ENCODE data around the gene RAVER2. TPM values are rescaled to one million over a fixed set of nuclear protein-coding genes. Genes with fewer than 3 reads are reported as not detected.
A peak's percentile ranks its signal among the peaks of the same experiment; 100 is the strongest.
"Not testable (repeated sequence)": the region's sequence is repeated elsewhere in the genome, so short reads cannot be mapped to it uniquely, and the experiment has no call there.

Gene RAVER2
- polyA plus RNA-seq, 3 donors = 25.5 to 28.9 (median 27.9) TPM

DNA sequence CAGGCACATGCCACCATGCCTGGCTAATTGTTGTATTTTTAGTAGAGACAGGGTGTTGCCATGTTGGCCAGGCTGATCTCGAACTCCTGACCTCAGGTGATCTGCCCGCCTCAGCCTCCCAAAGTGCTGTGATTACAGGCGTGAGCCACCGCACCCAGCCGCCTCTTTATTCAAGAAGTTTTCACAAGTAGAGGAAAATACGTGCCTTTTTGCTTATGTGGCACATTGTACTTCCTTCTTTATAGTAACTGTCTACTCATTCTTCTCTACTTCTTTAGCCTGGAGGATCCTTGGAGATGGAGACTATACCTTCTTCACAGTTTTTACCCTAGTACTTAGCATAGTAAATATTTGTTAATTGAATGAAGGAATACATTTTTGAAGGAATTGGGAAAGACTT lies 37.2 kb downstream of the RAVER2 start:
- not testable (repeated sequence) for DNase-seq (ENCODE audit: extremely low read depth in 1 of 11, low read depth in 9 of 11, low spot score in 4 of 11)

- DNase-seq (ENCODE audit: extremely low read depth in 1 of 11, low read depth in 9 of 11, low spot score in 4 of 11) = not testable (repeated sequence)
These were observed 38.0 kb downstream of the RAVER2 start for GRCh38 chr1:64782848-64783247.

DNA sequence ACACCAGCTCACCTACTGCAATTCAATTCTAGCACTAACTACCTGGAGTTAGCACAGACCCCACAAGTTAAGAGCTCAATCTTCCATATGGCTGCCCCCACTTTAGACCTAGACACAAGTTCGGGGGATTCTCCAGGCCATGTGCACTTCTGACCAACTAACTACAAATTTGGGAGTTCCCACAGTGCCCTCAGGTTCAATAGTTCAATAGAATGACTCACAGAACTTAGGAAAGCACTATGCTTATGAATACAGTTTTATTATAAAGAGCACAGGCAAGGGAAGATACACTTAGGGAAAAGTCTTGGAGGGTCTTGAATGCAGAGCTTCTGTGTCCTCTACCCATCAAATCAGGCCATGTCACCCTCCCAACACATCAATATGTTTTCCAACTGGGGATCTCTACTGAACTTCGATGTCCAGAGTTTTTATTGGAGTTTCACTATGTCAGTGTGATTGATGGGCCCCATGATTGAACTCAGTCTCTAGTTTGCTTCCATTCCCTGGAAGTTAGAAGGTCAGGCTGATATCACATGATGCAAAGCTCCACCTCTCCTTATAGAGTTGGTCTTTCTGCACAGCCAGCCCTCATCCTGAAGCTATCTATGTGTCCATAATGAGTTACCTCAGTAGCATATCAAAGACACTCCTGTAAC lies 46.1 kb downstream of the RAVER2 start:
- DNase-seq (ENCODE audit: extremely low read depth in 1 of 11, low read depth in 9 of 11, low spot score in 4 of 11) = no peak

GRCh38 chr1:64798872-64799271 lies 54.0 kb downstream of the RAVER2 start:
- no peak for DNase-seq (ENCODE audit: extremely low read depth in 1 of 11, low read depth in 9 of 11, low spot score in 4 of 11)

- no peak for DNase-seq (ENCODE audit: extremely low read depth in 1 of 11, low read depth in 9 of 11, low spot score in 4 of 11)
These were observed 57.1 kb downstream of the RAVER2 start for GRCh38 chr1:64801851-64802523.

DNA sequence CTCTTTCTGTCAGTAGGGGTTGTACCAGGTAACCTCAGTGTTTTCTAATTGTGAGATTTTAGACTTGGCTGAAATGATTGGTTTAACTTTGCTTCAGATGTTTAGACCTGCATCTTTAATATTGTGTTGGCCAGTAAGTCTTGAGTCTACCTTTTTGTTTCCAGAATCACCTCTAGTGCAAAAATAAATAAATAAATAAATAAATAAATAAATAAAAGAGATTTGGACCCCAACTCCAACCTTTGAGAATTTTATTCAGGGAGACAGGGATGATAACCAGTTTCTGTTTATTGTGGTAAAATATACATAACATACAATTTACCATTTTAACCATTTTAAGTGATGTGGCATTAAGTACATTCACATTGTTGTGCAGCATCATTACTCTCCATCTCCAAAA lies 64.4 kb downstream of the RAVER2 start:
- no peak for DNase-seq (ENCODE audit: extremely low read depth in 1 of 11, low read depth in 9 of 11, low spot score in 4 of 11)

GRCh38 chr1:64810001-64810400 lies 65.1 kb downstream of the RAVER2 start:
- DNase-seq (ENCODE audit: extremely low read depth in 1 of 11, low read depth in 9 of 11, low spot score in 4 of 11) = no peak

GRCh38 chr1:64811131-64811530 lies 66.3 kb downstream of the RAVER2 start:
- DNase-seq (ENCODE audit: extremely low read depth in 1 of 11, low read depth in 9 of 11, low spot score in 4 of 11) = no peak

DNA sequence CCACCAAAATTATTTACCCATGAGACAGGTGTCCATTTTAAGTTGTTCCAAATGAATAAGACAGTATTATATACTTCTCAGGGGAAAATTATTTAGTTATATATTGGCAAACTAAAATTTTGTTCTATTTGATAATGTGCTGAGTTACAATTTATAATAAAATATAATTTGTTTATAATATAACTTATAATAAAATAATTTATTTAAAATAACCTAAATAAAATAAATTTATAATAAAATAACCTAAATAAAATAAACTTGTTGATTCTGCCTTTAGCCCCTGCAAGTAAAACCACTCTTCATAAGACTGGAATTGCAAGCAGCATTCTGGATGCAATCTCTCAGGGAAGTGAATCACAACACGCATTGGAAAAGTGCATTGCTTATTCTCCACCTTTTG lies 69.6 kb downstream of the RAVER2 start:
- DNase-seq (ENCODE audit: extremely low read depth in 1 of 11, low read depth in 9 of 11, low spot score in 4 of 11) = no peak

DNA sequence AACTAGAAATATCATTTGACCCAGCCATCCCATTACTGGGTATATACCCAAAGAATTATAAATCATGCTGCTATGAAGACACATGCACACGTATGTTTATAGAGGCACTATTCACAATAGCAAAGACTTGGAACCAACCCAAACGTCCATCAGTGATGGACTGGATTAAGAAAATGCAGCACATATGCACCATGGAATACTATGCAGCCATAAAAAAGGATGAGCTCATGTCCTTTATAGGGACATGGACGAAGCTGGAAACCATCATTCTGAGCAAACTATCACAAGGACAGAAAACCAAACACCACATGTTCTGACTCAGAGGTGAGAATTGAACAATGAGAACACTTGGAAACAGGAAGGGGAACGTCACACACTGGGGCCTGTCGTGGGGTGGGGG lies 72.5 kb downstream of the RAVER2 start:
- not testable (repeated sequence) for DNase-seq (ENCODE audit: extremely low read depth in 1 of 11, low read depth in 9 of 11, low spot score in 4 of 11)

DNA sequence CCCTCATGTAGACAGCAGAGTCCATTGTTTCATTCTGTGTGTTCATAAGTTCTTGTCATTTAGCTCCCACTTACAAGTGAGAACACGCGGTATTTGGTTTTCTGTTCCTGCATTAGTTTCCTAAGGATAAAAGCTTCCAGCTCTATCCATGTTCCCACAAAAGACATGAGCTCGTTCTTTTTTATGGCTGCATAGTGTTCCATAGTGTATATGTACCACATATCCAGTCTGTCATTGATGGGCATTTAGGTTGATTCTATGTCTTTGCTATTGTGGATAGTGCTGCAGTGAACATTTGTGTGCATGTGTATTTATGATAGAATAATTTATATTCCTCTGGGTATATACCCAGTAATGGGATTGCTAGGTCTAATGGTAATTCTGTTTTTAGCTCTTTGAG lies 75.7 kb downstream of the RAVER2 start:
- DNase-seq (ENCODE audit: extremely low read depth in 1 of 11, low read depth in 9 of 11, low spot score in 4 of 11) = not testable (repeated sequence)

DNA sequence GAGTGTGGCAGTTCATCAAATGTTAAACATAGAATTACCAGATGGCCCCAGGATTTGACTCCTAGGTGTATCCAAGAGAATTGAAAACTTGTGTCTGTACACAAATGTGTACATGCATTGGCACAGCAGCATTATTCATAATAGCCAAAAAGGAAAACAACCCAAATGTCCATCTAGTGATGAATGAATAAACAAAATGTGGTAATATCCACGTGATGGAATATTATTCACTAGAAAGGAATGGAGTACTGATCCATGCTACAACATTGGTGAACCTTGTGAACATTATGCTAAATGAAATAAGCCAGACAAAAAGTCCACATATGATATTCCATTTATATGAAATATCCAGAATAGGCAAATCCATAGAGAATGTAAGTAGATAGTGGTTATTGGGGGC lies 77.7 kb downstream of the RAVER2 start:
- DNase-seq (ENCODE audit: extremely low read depth in 1 of 11, low read depth in 9 of 11, low spot score in 4 of 11) = no peak

DNA sequence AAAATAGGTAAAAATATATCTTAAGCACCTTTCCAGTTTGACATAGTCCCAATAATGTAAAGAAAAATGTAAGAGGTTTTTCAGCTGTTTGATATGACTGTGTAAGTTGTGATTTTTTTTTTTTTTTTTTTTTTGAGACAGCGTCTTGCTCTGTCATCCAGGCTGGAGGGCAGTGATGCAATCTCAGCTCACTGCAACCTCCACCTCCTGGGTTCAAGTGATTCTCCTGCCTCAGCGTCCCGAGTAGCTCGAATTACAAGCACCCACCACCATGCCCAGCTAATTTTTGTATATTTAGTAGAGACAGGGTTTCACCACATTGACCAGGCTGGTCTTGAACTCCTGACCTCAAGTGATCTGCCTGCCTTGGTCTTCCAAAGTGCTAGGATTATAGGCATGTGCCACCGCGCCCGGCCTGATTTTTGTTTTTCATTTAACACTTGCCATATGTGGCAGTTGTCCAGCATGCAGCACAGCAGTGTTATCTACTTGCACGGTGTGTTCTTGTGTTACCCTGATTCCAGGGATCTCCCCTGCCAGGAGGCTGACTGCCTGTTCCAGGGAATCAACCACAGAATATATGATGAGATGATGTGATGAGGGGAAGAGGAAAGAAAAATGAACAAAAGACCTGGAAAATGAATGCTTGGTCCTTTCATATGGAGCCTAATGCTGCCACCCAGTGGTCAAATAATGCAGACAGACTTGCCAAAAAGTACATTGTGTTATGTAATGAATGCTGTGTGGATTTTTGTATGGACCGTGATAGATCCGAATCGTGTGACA lies 79.0 kb downstream of the RAVER2 start:
- DNase-seq (ENCODE audit: extremely low read depth in 1 of 11, low read depth in 9 of 11, low spot score in 4 of 11) = peak; percentile 55 to 84 (median 73)

- DNase-seq (ENCODE audit: extremely low read depth in 1 of 11, low read depth in 9 of 11, low spot score in 4 of 11) = no peak
These were observed 82.1 kb downstream of the RAVER2 start for GRCh38 chr1:64826991-64827390.

DNA sequence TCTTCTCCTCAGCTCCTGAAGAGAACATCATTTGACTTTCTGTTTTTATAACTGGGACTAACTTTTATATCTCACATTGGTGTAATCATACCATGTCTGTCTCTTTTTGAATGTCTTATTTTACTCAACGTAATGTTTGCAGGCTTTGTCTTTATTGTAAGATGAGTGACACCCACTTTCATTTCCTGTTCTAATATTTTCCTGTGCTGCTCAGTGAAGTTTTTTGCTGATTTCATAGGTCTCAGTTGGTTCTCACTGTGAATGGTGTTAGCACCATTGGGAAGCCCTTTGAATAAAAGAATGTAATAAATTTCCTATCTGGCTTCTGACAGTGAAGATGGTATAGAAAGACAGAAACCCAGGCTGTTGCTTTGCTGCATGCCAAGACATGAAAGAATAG lies 84.0 kb downstream of the RAVER2 start:
- no peak for DNase-seq (ENCODE audit: extremely low read depth in 1 of 11, low read depth in 9 of 11, low spot score in 4 of 11)

DNA sequence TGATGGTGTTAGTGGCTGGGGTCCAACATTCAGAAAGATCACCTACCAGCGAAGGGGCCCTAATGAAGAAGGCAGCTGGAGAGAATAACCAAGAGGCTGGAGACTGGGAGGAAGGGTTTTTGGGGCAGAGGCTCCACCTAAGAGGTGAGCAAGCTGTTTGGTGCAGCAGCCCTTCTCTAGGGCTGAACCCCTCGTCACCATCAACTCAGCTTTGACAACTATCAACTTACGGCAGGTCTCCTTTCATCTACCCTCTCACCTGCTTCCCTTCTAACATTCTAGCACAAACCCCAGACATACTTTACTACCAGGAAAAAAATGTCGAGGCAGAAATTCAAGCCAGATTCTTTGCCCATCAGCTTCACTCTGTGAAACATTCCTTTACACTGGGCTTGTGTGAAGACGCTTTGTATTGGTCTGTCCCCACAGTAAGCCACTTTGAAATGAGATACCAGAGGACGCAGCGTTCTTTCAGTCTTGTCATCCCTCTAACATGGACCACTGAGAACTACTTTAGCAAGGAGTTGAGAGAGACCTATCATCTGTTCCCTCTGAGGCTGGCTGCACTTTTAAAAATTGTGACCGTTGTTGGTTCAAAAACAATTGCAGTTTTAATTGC lies 84.6 kb downstream of the RAVER2 start:
- DNase-seq (ENCODE audit: extremely low read depth in 1 of 11, low read depth in 9 of 11, low spot score in 4 of 11) = peak in 4 of 11 donors; percentile 4 to 27 (median 16)

- DNase-seq (ENCODE audit: extremely low read depth in 1 of 11, low read depth in 9 of 11, low spot score in 4 of 11) = no peak
These were observed 85.3 kb downstream of the RAVER2 start for GRCh38 chr1:64830030-64830651.

GRCh38 chr1:64834734-64835133 lies 89.9 kb downstream of the RAVER2 start:
- DNase-seq (ENCODE audit: extremely low read depth in 1 of 11, low read depth in 9 of 11, low spot score in 4 of 11) = no peak

DNA sequence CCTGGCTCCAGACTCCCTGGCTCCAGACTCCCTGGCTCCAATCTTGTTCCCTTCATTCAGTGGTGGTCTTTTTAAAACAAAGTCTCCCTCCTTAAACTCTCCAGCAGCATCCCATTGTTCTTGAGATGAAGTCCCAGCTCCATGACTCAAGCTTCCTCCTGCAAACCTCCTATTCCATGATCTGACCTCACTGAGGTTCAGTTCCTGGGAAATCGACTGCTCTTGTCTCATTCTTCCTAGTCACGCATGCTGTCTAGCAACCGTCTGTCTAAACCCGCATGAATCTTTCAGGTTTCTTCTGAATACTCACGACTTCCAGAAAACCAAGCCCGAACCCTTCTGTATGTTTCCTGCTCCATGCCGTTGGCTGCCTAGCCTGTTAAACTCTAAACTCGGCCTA lies 91.9 kb downstream of the RAVER2 start:
- no peak for DNase-seq (ENCODE audit: extremely low read depth in 1 of 11, low read depth in 9 of 11, low spot score in 4 of 11)
